ENCODE measurements around the gene PALD1.

- TF ChIP-seq POLR2A (IDR thresholded peaks at IDR 0.05; ENCODE audit: low read depth) (no peak), CTCF (IDR thresholded peaks at IDR 0.05) (no peak), EP300 (IDR thresholded peaks at IDR 0.05) (no peak), POLR2AphosphoS5 (IDR thresholded peaks at IDR 0.05) (no peak)
Measured at GRCh38 chr10:70459774-70460490, 18.6 kb upstream of the PALD1 start.

Measured in esophagus muscularis mucosa (tissue), 4 donors.